ENCODE data around the gene COX4I1. TPM values are rescaled to one million over a fixed set of nuclear protein-coding genes. Genes with fewer than 3 reads are reported as not detected.

COX4I1 gene
- total and polyA plus RNA-seq, 10 of the 15 experiments (the other 5 are each of a cell fraction or from before 2014, with no cell fraction given), result 480 to 1,889 (median 872) TPM

- H3K4me3 ChIP-seq, result no peak overlapping the region
- H2AFZ ChIP-seq (ENCODE audit: control insufficient read depth, low read depth, low read length), result no peak overlapping the region
- in situ Hi-C loops (cut with MboI), result no loop called here
- H3K27me3 ChIP-seq (replicated peaks in 1 of 2; ENCODE audit: control insufficient read depth in 2 of 2, insufficient read depth in 2 of 2, low read length in 1 of 2), result no peaks in the 10 kb centered on the region
- H3K4me2 ChIP-seq (ENCODE audit: control insufficient read depth, insufficient read depth), result no peak overlapping the region
- H3K36me3 ChIP-seq (ENCODE audit: control insufficient read depth in 2 of 2, insufficient read depth in 2 of 2, low read length in 1 of 2), result peaks cover 7% of the 10 kb centered on the region in 2 experiments; a peak in 3 of 4 replicates
- no peaks in the 10 kb centered on the region; the same call in none of the 2 replicates for H3K4me1 ChIP-seq (ENCODE audit: control insufficient read depth, insufficient read depth, low read length)
- H3K27ac ChIP-seq (ENCODE audit: control insufficient read depth, insufficient read depth), result no peak overlapping the region
- POLR2A ChIA-PET, result no interaction called here
- DNase-seq (ENCODE audit: low read depth, low spot score), result no peak
- RAD21 ChIA-PET (ENCODE audit: unreplicated experiment), result no interaction called here
- no peaks in the 10 kb centered on the region for H3K9me3 ChIP-seq (replicated peaks; ENCODE audit: control insufficient read depth, insufficient read depth, low read length)
- TF ChIP-seq LARP7 (IDR thresholded peaks at IDR 0.05), result no peak
- TF ChIP-seq POLR2AphosphoS5 (IDR thresholded peaks at IDR 0.05; ENCODE audit: low read length), result no peak
- TF ChIP-seq KDM1A (IDR thresholded peaks at IDR 0.05; ENCODE audit: borderline replicate concordance), result no peak
- TF ChIP-seq PML (IDR thresholded peaks at IDR 0.05; ENCODE audit: low read length), result no peak
- TF ChIP-seq ZBTB40 (IDR thresholded peaks at IDR 0.05; ENCODE audit: borderline replicate concordance), result no peak
- no peak for TF ChIP-seq SREBF1 (IDR thresholded peaks at IDR 0.05; ENCODE audit: low read length)
- no peak for TF ChIP-seq NR2C2 (IDR thresholded peaks at IDR 0.05; ENCODE audit: borderline replicate concordance, control insufficient read depth, insufficient read length, low read depth)
- no peak for TF ChIP-seq MAX (IDR thresholded peaks at IDR 0.05; ENCODE audit: low read depth, low read length)
- no peak for TF ChIP-seq MYC (IDR thresholded peaks at IDR 0.05; ENCODE audit: insufficient read depth, insufficient read length, insufficient replicate concordance, low read length, severe bottlenecking)
- TF ChIP-seq FOXK2 (IDR thresholded peaks at IDR 0.05), result no peak
- no peak for TF ChIP-seq RB1 (IDR thresholded peaks at IDR 0.05; ENCODE audit: borderline replicate concordance)
- no peak for TF ChIP-seq POLR2A (IDR thresholded peaks at IDR 0.05; ENCODE audit: low read depth, low read length)
- H3K9ac ChIP-seq (ENCODE audit: control insufficient read depth, insufficient read depth, low read length), result no peak overlapping the region
- no peak for FAIRE-seq
- CTCF ChIA-PET, result no interaction called here
- WGBS (ENCODE audit: insufficient coverage, insufficient replicate concordance, low lambda C conversion rate, missing lambda C conversion rate), result 94% methylated on average over 7 of the region's 7 CpGs
- no TSS peak for BruUV-seq (replicated peaks)
- no peak for ATAC-seq
- SMC1A ChIA-PET (ENCODE audit: uncharacterized antibody, unreplicated experiment), result interaction anchor here (0.8 kb wide), 1 partner anchor 8 kb away, joined by 4 read pairs; no protein-coding TSS in a partner anchor
- H3K79me2 ChIP-seq (ENCODE audit: control insufficient read depth, insufficient read depth, low read length), result peaks cover 58% of the 10 kb centered on the region
- H4K20me1 ChIP-seq (ENCODE audit: control insufficient read depth, insufficient read depth), result no peaks in the 10 kb centered on the region
- intact Hi-C loops (cut with micrococcal nuclease; ENCODE audit: unreplicated experiment), result no loop called here
Observed at GRCh38 chr16:85796599-85796998, 2.9 kb upstream of the COX4I1 start.

Measured in GM12878 (cell line).